Ascending aorta (tissue), 2 donors: Measurements from ENCODE around the gene PLEKHM1. TPM values are rescaled to one million over a fixed set of nuclear protein-coding genes. Genes with fewer than 3 reads are reported as not detected.
A peak's percentile ranks its signal among the peaks of the same experiment; 100 is the strongest.
"Not testable (repeated sequence)": the region's sequence is repeated elsewhere in the genome, so short reads cannot be mapped to it uniquely, and the experiment has no call there.

Experiments used
- DNase-seq, 2 donors: peaks; one replicate each; pipeline ENCODE4 v3.0.0-alpha.2; 2019; ENCODE audit warnings: low spot score in 2 of 2
- H3K27ac ChIP-seq, 2 donors: fragments of 200-600 bp; sonication (generic); one replicate each; pipeline ENCODE4 v1.5.1; 2016 to 2017; ENCODE audit warnings: mild to moderate bottlenecking in 1 of 2
- H3K27me3 ChIP-seq: fragments of 200-600 bp; sonication (generic); one replicate; pipeline ENCODE4 v1.5.1; 2017
- H3K36me3 ChIP-seq, 2 donors: fragments of 200-600 bp; sonication (generic); one replicate each; pipeline ENCODE4 v1.5.1; 2016
- H3K4me1 ChIP-seq, 2 donors: fragments of 200-600 bp; sonication (generic); one replicate each; pipeline ENCODE4 v1.5.1; 2016 to 2017; ENCODE audit warnings: mild to moderate bottlenecking in 1 of 2
- H3K4me3 ChIP-seq, 2 donors: fragments of 200-600 bp; sonication (generic); one replicate each; pipeline ENCODE4 v1.5.1; 2016 to 2017; ENCODE audit warnings: mild to moderate bottlenecking in 1 of 2
- H3K9me3 ChIP-seq, 2 donors: fragments of 200-600 bp; sonication (generic); one replicate each; pipeline ENCODE4 v1.5.1; 2016
- intact Hi-C: fragments of 100-400 bp; cut with DNase I; formaldehyde crosslinking; loops from one replicate; pipeline ENCODE4 v1.15.1; 2023
- total RNA-seq: library from RNA; depleted of rRNA; stranded (reverse); fragments of >200 nt; gene quantifications from one replicate; pipeline ENCODE4 v1.1.0, GENCODE V29; 2016

PLEKHM1 gene
- total RNA-seq, 1 donor from 2014 or later = 30.2 TPM

DNA sequence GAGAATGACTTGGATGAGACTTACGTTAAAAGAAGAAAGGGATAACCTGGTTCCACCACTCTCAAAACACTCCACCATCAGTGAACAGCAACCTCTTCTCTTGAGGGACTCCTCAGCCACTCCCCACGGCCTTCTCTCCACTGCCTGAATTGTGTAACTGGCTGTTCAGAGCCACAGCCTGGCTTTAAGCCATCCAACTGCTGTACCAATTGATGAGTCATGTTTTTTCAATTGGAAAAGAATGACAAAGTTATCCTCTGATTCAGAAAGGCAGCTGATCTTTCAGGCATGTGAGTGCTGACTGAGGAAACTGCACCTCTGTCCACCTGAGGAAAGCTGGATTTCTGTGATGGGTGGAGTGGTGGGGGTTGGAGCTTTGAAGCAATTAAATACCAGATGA lies 2.8 kb downstream of the PLEKHM1 start:
- H3K4me1 ChIP-seq, intact Hi-C loops, H3K36me3 ChIP-seq, H3K9me3 ChIP-seq, H3K27me3 ChIP-seq, H3K4me3 ChIP-seq: not testable (repeated sequence)
- DNase-seq = peak; percentile 56 to 94
- H3K27ac ChIP-seq = peak overlapping the region; percentile 61 to 87

DNA sequence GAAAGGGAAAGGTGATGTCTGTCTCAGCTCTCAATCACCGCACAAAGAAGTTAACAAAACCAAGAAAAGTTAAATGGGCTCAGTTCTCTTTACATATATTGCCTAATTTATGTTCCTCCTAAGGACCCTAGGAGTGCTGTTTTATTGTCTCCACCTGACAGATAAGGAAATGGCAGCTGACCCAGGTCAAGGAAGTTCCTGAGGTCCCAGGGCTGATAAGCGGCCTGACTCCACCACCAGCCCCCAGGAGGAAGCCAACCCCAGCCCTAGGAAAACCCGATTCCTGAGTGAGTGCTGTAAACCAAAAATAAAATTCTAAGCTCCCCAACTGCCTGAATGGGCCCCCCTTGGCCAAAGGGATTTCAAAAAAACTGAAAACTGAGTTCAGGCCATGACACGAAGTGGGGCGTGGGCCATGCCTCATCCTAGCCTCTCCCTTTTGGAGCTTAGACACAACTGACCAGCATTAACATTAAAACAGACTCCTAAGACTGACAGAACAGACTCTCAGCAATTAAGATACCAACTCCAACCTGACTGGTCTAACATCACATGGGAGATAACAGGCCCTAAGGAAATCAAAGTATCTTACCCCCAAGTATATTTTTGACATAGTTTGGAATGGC lies 6.8 kb downstream of the PLEKHM1 start:
- H3K27me3 ChIP-seq, DNase-seq, H3K4me3 ChIP-seq, H3K9me3 ChIP-seq, H3K27ac ChIP-seq, H3K4me1 ChIP-seq, intact Hi-C loops, H3K36me3 ChIP-seq: not testable (repeated sequence)

DNA sequence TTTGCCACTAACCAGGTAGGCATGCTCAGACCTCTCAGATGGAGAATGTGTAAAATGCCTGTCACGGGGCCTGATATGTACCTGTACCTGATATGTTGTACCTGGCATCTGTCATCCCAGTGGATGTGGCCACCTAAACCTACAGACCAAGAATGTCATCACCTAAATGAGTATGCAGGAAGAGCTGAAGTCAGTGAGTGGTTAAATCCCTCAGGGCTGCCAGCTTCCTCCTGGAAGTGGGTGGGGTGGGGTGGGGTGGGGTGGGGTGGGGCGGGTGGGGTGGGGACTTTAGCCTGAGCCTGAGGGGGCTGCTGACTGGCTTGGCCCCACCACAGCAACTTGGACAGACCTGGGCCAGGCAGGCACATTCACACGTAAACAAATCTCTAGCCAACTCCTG lies 7.3 kb downstream of the PLEKHM1 start:
- H3K36me3 ChIP-seq, DNase-seq, H3K9me3 ChIP-seq, H3K4me3 ChIP-seq, H3K27me3 ChIP-seq, H3K27ac ChIP-seq, intact Hi-C loops, H3K4me1 ChIP-seq: not testable (repeated sequence)

DNA sequence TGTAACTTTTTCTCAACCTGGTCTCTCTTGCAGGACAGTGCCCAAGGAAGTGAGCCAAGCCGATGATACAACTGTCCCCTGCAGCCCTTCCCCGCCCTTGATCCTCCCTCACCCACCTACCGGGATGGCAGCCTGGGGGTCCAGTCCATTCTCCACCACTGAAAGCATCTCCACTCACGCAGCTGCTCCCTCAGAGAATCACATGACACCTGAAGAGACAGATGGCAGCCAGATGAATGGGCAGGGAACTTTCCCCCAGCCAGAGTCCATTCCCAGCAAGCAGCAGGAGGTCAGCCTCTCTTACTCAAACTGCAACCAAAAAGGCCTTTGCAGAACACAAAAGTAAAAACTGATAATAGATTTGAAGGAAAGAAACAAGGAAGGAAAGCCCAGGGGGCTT lies 8.2 kb downstream of the PLEKHM1 start:
- H3K4me1 ChIP-seq, H3K27ac ChIP-seq, intact Hi-C loops, H3K9me3 ChIP-seq, H3K4me3 ChIP-seq, H3K27me3 ChIP-seq, DNase-seq: not testable (repeated sequence)
- H3K36me3 ChIP-seq = peaks cover 4 to 13% of the 10 kb centered on the region in 2 donors

GRCh38 chr17:45475436-45475835 lies 15.1 kb downstream of the PLEKHM1 start:
- not testable (repeated sequence) for H3K27ac ChIP-seq

GRCh38 chr17:45472249-45472648 lies 18.3 kb downstream of the PLEKHM1 start:
- DNase-seq, H3K27ac ChIP-seq, H3K4me3 ChIP-seq, H3K4me1 ChIP-seq, H3K27me3 ChIP-seq, H3K9me3 ChIP-seq, intact Hi-C loops: not testable (repeated sequence)
- H3K36me3 ChIP-seq = peaks cover 20 to 58% of the 10 kb centered on the region in 2 donors

More at GRCh38 chr17:45475436-45475835, 15.1 kb downstream of the PLEKHM1 start:
- H3K36me3 ChIP-seq = peaks cover 20 to 53% of the 10 kb centered on the region in 2 donors
- H3K27me3 ChIP-seq, intact Hi-C loops, DNase-seq, H3K4me3 ChIP-seq, H3K9me3 ChIP-seq, H3K4me1 ChIP-seq: not testable (repeated sequence)

GRCh38 chr17:45469204-45469563 lies 21.3 kb downstream of the PLEKHM1 start:
- H3K4me1 ChIP-seq, intact Hi-C loops, H3K27me3 ChIP-seq, H3K9me3 ChIP-seq, H3K27ac ChIP-seq, DNase-seq, H3K4me3 ChIP-seq: not testable (repeated sequence)
- H3K36me3 ChIP-seq = peaks cover 14 to 34% of the 10 kb centered on the region in 2 donors

DNA sequence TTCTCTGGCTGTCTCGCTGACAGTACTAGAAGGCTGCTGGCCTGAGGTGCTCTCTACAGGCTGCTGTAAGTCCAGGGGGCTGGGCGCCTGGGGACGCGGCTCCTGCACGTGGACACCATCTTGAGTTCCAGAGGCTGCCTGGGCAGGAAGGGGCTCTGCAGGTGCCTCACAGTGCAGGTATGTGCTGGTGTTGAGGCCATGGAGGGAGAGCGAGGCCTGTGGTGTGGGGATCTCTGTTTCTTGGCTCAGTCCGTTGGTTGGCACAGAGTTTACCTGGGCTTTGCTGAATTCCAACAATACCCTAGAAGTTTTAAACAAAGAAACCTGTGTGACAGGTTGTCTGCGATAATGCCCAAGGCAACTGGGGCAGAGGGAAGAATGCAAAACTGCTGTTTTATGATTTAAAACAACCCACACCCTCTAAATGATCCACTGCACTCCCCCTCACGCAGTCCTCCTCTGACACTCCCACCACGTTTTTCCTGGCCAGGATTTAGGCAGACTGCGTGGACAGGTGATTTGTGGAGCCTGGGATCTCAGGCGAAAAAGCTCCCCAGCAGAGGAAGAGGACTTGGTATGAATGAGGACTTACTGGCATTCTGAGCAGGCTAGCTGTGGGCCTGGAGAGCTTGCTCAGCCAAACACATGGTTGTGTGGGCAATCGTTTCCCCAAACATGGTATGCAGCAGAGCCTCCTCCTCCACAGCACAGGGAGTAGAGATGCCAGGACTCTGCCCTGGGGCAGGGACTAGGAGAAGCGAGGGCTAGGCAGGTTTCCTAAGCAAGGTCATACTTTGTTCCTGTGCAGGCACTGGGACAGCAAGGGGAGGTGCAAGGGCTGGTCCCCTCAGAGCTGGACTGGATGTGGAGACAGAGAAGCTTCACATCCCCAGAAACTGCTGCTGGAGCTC lies 22.0 kb downstream of the PLEKHM1 start:
- H3K9me3 ChIP-seq, H3K4me3 ChIP-seq, H3K27me3 ChIP-seq, H3K27ac ChIP-seq, DNase-seq, intact Hi-C loops, H3K4me1 ChIP-seq: not testable (repeated sequence)
- peaks cover 14 to 29% of the 10 kb centered on the region in 2 donors for H3K36me3 ChIP-seq

- peak overlapping the region in 1 of 2 donors; percentile 32 for H3K27ac ChIP-seq
- intact Hi-C loops, H3K27me3 ChIP-seq, H3K4me1 ChIP-seq, H3K9me3 ChIP-seq, H3K4me3 ChIP-seq, H3K36me3 ChIP-seq: not testable (repeated sequence)
- peak in 1 of 2 donors; percentile 70 for DNase-seq
Observed at GRCh38 chr17:45461524-45462327, 28.8 kb downstream of the PLEKHM1 start.

DNA sequence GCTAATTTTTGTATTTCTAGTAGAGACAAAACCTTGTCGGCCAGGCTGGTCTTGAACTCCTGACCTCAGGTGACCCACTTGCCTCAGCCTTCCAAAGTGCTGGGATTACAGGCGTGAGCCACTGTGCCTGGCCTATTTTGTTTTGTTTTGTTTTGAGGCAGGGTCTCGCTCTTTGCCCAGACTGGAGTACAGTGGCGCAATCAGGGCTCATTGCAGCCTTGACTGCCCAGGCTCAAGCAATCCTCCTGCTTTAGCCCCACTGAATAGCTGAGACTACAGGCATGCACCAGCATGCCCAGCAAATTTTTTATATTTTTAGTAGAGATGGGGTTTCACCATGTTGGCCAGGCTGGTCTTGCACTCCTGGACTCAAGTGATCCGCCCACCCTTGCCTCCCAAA lies 30.1 kb downstream of the PLEKHM1 start:
- H3K4me3 ChIP-seq, DNase-seq, H3K27ac ChIP-seq, H3K27me3 ChIP-seq, H3K4me1 ChIP-seq, intact Hi-C loops, H3K9me3 ChIP-seq: not testable (repeated sequence)
- peaks cover 6 to 19% of the 10 kb centered on the region in 2 donors for H3K36me3 ChIP-seq

DNA sequence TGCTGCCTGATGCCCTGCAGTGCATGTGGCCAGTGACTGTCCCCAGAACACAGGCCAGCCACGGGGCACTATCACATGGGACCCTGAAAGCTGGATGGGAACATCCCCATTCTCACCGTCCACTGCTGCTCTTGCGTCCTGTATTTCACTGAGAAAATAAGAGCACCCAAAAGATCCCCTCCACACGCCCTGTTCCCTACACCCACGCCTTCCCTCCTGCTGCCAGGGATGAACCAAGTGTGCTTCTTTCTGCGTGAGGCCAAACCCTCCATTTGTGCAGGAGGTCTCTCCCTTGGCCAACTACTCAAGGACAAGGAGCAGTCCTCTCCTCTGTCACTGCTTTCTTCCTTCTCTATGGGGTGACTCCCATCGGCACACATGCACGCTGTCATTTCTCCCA lies 36.2 kb downstream of the PLEKHM1 start:
- H3K4me3 ChIP-seq, intact Hi-C loops, H3K27me3 ChIP-seq, DNase-seq, H3K9me3 ChIP-seq, H3K27ac ChIP-seq, H3K4me1 ChIP-seq: not testable (repeated sequence)
- H3K36me3 ChIP-seq = peaks cover 19 to 49% of the 10 kb centered on the region in 2 donors

DNA sequence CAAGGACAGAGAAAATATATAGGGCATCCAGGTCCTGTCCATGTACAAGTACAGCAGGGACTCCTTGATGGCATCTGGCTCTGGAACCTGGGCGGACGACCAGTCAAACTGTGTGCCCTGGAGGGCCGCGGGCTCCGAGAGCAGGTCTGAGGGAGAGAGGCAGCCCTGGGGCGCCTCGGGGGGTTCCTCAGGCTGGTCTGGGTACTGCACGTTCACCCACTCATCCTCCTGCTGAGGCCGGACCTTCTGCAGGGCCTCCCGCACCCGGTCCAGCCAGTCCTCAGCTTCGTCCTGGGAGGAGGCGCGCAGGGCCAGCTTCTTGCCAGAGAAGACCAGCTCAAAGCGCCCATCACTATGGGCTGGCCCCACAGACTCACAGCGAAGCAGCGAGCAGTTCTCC lies 36.8 kb downstream of the PLEKHM1 start:
- intact Hi-C loops, H3K27me3 ChIP-seq, DNase-seq, H3K9me3 ChIP-seq, H3K4me3 ChIP-seq, H3K4me1 ChIP-seq, H3K27ac ChIP-seq: not testable (repeated sequence)
- H3K36me3 ChIP-seq = peaks cover 19 to 55% of the 10 kb centered on the region in 2 donors

DNA sequence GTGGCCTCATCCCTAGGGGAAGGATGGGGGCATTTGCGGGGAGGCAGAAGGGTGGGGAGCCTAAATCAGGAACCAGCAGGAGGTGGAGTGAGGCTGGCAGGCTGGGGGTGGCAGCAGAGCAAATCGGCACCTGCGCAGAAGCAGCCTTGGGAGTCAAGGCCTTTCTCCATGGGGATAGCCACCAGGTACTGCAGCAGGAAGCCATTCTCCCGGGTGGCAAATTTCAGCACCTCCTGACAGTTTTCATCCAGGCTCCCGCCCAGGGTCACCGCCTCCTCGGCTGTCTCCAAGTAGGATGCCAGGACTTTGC lies 37.3 kb downstream of the PLEKHM1 start:
- intact Hi-C loops, H3K4me1 ChIP-seq, H3K27ac ChIP-seq, H3K9me3 ChIP-seq, H3K27me3 ChIP-seq, DNase-seq, H3K4me3 ChIP-seq: not testable (repeated sequence)
- H3K36me3 ChIP-seq = peaks cover 19 to 58% of the 10 kb centered on the region in 2 donors
